ENCODE measurements around the gene GMDS. TPM values are rescaled to one million over a fixed set of nuclear protein-coding genes. Genes with fewer than 3 reads are reported as not detected.

The GMDS gene
- total RNA-seq, 1 donor: 23.2 TPM

DNA sequence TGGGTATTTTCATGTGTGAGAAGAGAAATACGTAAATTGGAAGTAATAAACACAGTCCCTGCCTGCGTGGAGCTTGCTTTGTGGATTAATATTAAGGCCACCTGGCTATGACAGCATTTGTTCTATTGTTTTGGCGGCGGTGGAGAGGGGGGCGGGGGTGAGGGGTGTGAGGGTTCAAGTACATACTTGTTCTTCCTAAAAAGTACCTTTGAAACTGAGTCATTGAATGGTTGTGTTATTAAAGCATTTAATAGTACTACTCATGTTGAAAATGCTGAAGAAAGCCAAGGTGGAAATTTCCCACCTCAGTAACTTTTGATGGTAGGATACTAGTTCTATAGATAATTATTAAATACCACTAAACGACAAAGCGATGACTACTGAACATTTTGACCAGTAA, 540.7 kb downstream of the GMDS start:
- Histone ChIP-seq H3K27me3 (ENCODE audit: insufficient read depth, low read length) (no peaks in the 10 kb centered on the region), H3K27ac (ENCODE audit: low read depth, low read length) (no peak overlapping the region), H4K20me1 (ENCODE audit: insufficient read depth, low read length) (no peaks in the 10 kb centered on the region), H3K4me3 (ENCODE audit: insufficient read depth, low read length) (no peak overlapping the region), H3K9me3 (ENCODE audit: low read depth, low read length) (no peaks in the 10 kb centered on the region), H3K79me2 (ENCODE audit: insufficient read depth, low read length) (no peaks in the 10 kb centered on the region), H3K4me1 (ENCODE audit: insufficient read depth, low read length) (peaks cover 22% of the 10 kb centered on the region), H3K36me3 (ENCODE audit: insufficient read depth, low read length) (no peaks in the 10 kb centered on the region), H2AFZ (ENCODE audit: low read length) (no peak overlapping the region), H3K4me2 (ENCODE audit: insufficient read depth, low read length) (no peak overlapping the region)
- TF ChIP-seq, protein P1, sequence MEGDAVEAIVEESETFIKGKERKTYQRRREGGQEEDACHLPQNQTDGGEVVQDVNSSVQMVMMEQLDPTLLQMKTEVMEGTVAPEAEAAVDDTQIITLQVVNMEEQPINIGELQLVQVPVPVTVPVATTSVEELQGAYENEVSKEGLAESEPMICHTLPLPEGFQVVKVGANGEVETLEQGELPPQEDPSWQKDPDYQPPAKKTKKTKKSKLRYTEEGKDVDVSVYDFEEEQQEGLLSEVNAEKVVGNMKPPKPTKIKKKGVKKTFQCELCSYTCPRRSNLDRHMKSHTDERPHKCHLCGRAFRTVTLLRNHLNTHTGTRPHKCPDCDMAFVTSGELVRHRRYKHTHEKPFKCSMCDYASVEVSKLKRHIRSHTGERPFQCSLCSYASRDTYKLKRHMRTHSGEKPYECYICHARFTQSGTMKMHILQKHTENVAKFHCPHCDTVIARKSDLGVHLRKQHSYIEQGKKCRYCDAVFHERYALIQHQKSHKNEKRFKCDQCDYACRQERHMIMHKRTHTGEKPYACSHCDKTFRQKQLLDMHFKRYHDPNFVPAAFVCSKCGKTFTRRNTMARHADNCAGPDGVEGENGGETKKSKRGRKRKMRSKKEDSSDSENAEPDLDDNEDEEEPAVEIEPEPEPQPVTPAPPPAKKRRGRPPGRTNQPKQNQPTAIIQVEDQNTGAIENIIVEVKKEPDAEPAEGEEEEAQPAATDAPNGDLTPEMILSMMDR (IDR thresholded peaks at IDR 0.05; ENCODE audit: extremely low read depth, low read depth, low read length): no peak
- DNase-seq (ENCODE audit: insufficient read length, low spot score, missing footprints): no peak

DNA sequence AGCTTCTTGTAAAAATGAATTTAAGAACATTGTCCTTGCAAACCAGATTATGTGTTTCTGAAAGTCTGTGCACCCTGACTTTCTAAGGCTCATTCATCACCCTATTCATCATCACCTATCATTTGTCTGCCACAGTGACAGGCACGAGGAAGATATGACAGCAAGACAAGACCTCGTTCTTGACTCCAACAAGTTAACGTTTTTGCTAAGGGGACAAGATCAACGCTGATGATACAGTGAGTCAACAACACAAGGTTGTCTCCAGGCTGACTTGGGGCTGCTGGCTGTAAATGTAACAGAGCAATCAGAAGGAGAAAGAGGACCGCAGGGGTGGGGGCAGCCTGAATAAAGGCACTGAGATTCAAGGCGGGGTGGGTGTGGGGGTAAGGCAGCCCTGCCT, 541.5 kb downstream of the GMDS start:
- H3K4me2 ChIP-seq (ENCODE audit: insufficient read depth, low read length): no peak overlapping the region
- no peaks in the 10 kb centered on the region for H3K9me3 ChIP-seq (ENCODE audit: low read depth, low read length)
- no peak overlapping the region for H3K27ac ChIP-seq (ENCODE audit: low read depth, low read length)
- TF ChIP-seq, protein P1 (IDR thresholded peaks at IDR 0.05; ENCODE audit: extremely low read depth, low read depth, low read length): no peak
- no peaks in the 10 kb centered on the region for H3K36me3 ChIP-seq (ENCODE audit: insufficient read depth, low read length)
- no peak overlapping the region for H3K4me3 ChIP-seq (ENCODE audit: insufficient read depth, low read length)
- no peaks in the 10 kb centered on the region for H4K20me1 ChIP-seq (ENCODE audit: insufficient read depth, low read length)
- no peaks in the 10 kb centered on the region for H3K79me2 ChIP-seq (ENCODE audit: insufficient read depth, low read length)
- peak; percentile 55 for DNase-seq (ENCODE audit: insufficient read length, low spot score, missing footprints)
- H3K27me3 ChIP-seq (ENCODE audit: insufficient read depth, low read length): no peaks in the 10 kb centered on the region
- H2AFZ ChIP-seq (ENCODE audit: low read length): no peak overlapping the region
- H3K4me1 ChIP-seq (ENCODE audit: insufficient read depth, low read length): peaks cover 22% of the 10 kb centered on the region

DNA sequence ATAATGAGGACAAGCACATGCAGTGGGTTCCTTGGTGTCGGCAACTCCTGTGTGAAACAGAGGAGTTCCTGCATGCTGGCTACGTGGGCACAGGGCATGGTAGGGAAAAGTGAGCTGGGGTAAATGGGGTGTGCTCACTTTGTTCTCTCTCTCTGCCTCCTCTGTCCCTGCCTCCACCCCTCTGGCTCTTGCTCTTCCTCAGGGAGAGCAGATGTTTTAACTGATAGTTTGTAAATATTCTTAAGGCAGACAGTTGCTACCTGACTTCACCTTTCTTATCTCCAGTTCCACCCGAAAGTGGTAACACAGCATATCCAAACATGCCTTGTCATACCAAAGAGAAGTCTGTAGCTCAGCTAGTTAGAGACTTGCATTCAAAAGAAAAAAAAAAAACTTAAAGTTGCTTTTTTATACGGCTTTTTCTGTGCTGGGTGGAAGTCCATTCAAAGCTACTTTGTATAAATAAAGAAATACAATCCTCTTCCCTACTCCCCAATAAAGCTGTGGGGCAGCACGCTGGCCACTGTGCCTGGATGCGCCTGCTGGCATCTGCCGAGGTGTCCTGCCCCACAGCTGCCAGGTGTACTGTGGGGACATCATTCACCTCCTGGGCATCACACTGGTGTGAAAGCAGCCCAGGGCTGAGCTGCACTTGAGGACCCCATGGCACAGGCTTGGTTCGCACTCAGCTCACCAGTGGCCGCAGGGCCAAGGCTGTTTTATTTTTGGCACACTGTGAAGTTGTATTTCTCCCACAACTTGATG, 542.1 kb downstream of the GMDS start:
- H3K79me2 ChIP-seq (ENCODE audit: insufficient read depth, low read length): no peaks in the 10 kb centered on the region
- peak overlapping the region; percentile 88 for H3K27ac ChIP-seq (ENCODE audit: low read depth, low read length)
- peaks cover 22% of the 10 kb centered on the region for H3K4me1 ChIP-seq (ENCODE audit: insufficient read depth, low read length)
- no peaks in the 10 kb centered on the region for H3K9me3 ChIP-seq (ENCODE audit: low read depth, low read length)
- no peaks in the 10 kb centered on the region for H4K20me1 ChIP-seq (ENCODE audit: insufficient read depth, low read length)
- no peak overlapping the region for H3K4me3 ChIP-seq (ENCODE audit: insufficient read depth, low read length)
- TF ChIP-seq, protein P1 (IDR thresholded peaks at IDR 0.05; ENCODE audit: extremely low read depth, low read depth, low read length): no peak
- H2AFZ ChIP-seq (ENCODE audit: low read length): peak overlapping the region; percentile 20
- no peaks in the 10 kb centered on the region for H3K36me3 ChIP-seq (ENCODE audit: insufficient read depth, low read length)
- no peak overlapping the region for H3K4me2 ChIP-seq (ENCODE audit: insufficient read depth, low read length)
- no peaks in the 10 kb centered on the region for H3K27me3 ChIP-seq (ENCODE audit: insufficient read depth, low read length)
- peak; percentile 45 for DNase-seq (ENCODE audit: insufficient read length, low spot score, missing footprints)

DNA sequence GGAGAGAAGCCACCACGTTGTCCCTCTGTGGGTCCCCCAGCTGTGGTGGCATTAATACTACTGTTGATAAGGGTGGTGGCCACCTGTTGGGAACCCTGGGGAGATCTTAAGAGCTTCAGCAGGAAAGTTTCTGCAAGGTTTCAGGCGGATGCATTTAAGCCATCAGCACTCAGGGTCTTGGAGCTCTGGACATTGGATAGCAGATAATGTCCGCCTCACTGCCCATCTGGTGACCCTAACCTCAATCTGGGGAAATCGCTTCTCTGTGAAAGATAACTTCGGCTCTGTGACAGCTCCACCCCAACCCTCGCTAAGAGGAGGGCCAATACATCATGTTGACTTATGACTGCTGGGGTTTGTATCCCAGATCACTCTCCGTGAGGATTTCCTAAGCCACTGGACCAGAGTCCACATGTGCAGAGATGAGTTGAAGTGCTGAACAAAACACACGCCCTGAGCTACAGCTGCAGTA, 542.8 kb downstream of the GMDS start:
- peak overlapping the region; percentile 88 for H3K27ac ChIP-seq (ENCODE audit: low read depth, low read length)
- H3K4me2 ChIP-seq (ENCODE audit: insufficient read depth, low read length): peak overlapping the region; percentile 73
- H4K20me1 ChIP-seq (ENCODE audit: insufficient read depth, low read length): no peaks in the 10 kb centered on the region
- H3K79me2 ChIP-seq (ENCODE audit: insufficient read depth, low read length): no peaks in the 10 kb centered on the region
- H3K36me3 ChIP-seq (ENCODE audit: insufficient read depth, low read length): no peaks in the 10 kb centered on the region
- H2AFZ ChIP-seq (ENCODE audit: low read length): peak overlapping the region; percentile 20
- no peaks in the 10 kb centered on the region for H3K27me3 ChIP-seq (ENCODE audit: insufficient read depth, low read length)
- no peaks in the 10 kb centered on the region for H3K9me3 ChIP-seq (ENCODE audit: low read depth, low read length)
- TF ChIP-seq, protein P1 (IDR thresholded peaks at IDR 0.05; ENCODE audit: extremely low read depth, low read depth, low read length): no peak
- H3K4me3 ChIP-seq (ENCODE audit: insufficient read depth, low read length): peak overlapping the region; percentile 49
- peaks cover 22% of the 10 kb centered on the region for H3K4me1 ChIP-seq (ENCODE audit: insufficient read depth, low read length)
- DNase-seq (ENCODE audit: insufficient read length, low spot score, missing footprints): peak; percentile 38
